IMR-90 (cell line): ENCODE data around the gene CTIF. TPM values are rescaled to one million over a fixed set of nuclear protein-coding genes. Genes with fewer than 3 reads are reported as not detected.

Experiments used
- ATAC-seq: fragments of 200-7000 bp; cut with Tn5 transposase; 2 replicates; pipeline ENCODE4 v1.9.1; 2020; ENCODE audit warnings: low read depth, mild to moderate bottlenecking, moderate library complexity
- BruUV-seq: library from RNA; stranded (reverse); fragments of 400-500 nt; replicated peaks from 2 replicates; lab custom pipeline; 2021; lab: Mats Ljungman, UMichigan
- CTCF ChIA-PET: fragments of 300-600 bp; formaldehyde crosslinking; extraction: SDS; loops from one replicate; lab custom pipeline; 2021; ENCODE audit warnings: antibody characterized with exemption; lab: Yijun Ruan, JAX
- POLR2A ChIA-PET: fragments of 300-600 bp; sonication (Branson Sonifier 250); formaldehyde crosslinking; loops from one replicate; lab custom pipeline; 2022; ENCODE audit warnings: antibody characterized with exemption; ENCODE audit not compliant: unreplicated experiment; lab: Charles Lee
- DNase-seq: peaks from one replicate; pipeline ENCODE4 v3.0.0; 2013
- H2AFZ ChIP-seq: replicated peaks from 2 replicates; pipeline ENCODE3; 2013; ENCODE audit warnings: low read length, mild to moderate bottlenecking; ENCODE audit not compliant: poor library complexity
- H2AK5ac ChIP-seq: 2 replicates; pipeline ENCODE4 v1.6.1; 2013; ENCODE audit warnings: low read depth, low read length, inconsistent platforms
- H2AK9ac ChIP-seq: replicated peaks from 2 replicates; pipeline ENCODE3; 2013; ENCODE audit warnings: mild to moderate bottlenecking, low read depth, low read length, moderate library complexity; ENCODE audit not compliant: poor library complexity
- H2BK120ac ChIP-seq: 2 replicates; pipeline ENCODE4 v1.6.1; 2013; ENCODE audit warnings: low read depth, low read length, inconsistent platforms
- H2BK15ac ChIP-seq: 3 replicates; pipeline ENCODE4 v1.6.1; 2013; ENCODE audit warnings: low read depth, low read length, inconsistent platforms
- H2BK20ac ChIP-seq: 2 replicates; pipeline ENCODE4 v1.6.1; 2013; ENCODE audit warnings: low read depth, mild to moderate bottlenecking, inconsistent platforms, low read length, moderate library complexity
- H2BK5ac ChIP-seq: 2 replicates; pipeline ENCODE4 v1.6.1; 2013; ENCODE audit warnings: mild to moderate bottlenecking, low read depth, low read length, inconsistent platforms; ENCODE audit not compliant: poor library complexity, severe bottlenecking
- H3K14ac ChIP-seq: replicated peaks from 2 replicates; pipeline ENCODE4 v1.6.1; 2013; ENCODE audit warnings: low read depth, low read length, inconsistent platforms
- H3K18ac ChIP-seq: 2 replicates; pipeline ENCODE4 v1.6.1; 2013; ENCODE audit warnings: low read depth, low read length, control low read depth
- H3K23ac ChIP-seq: 2 replicates; pipeline ENCODE4 v1.6.1; 2013; ENCODE audit warnings: low read depth, low read length, inconsistent platforms
- H3K27ac ChIP-seq: 2 replicates; pipeline ENCODE4 v1.5.1; 2013; ENCODE audit warnings: mild to moderate bottlenecking, control low read depth, low read length; ENCODE audit not compliant: insufficient read depth
- H3K27me3 ChIP-seq: 2 replicates; pipeline ENCODE4 v1.6.1; 2013; ENCODE audit warnings: low read length; ENCODE audit not compliant: control insufficient read depth, insufficient read depth
- H3K36me3 ChIP-seq: 2 replicates; pipeline ENCODE4 v1.6.1; 2013; ENCODE audit warnings: low read length, mixed read lengths; ENCODE audit not compliant: control insufficient read depth, insufficient read depth
- H3K4ac ChIP-seq: 2 replicates; pipeline ENCODE4 v1.6.1; 2013; ENCODE audit warnings: low read depth, low read length, inconsistent platforms
- H3K4me1 ChIP-seq: 2 replicates; pipeline ENCODE4 v1.6.1; 2013; ENCODE audit warnings: low read length, mixed read lengths; ENCODE audit not compliant: control insufficient read depth, insufficient read depth
- H3K4me2 ChIP-seq: 2 replicates; pipeline ENCODE4 v1.6.1; 2013; ENCODE audit warnings: low read depth, mild to moderate bottlenecking, control low read depth, low read length, moderate library complexity
- H3K4me3 ChIP-seq: 2 replicates; pipeline ENCODE4 v1.5.1; 2013; ENCODE audit warnings: low read depth, mild to moderate bottlenecking, control low read depth, low read length, moderate library complexity; ENCODE audit not compliant: insufficient read depth
- H3K56ac ChIP-seq: 2 replicates; pipeline ENCODE4 v1.6.1; 2013; ENCODE audit warnings: low read length, inconsistent platforms; ENCODE audit not compliant: insufficient read depth; ENCODE audit errors: extremely low read depth
- H3K79me1 ChIP-seq, 2 experiments: 2 replicates each; pipeline ENCODE4 v1.6.1; 2013; ENCODE audit warnings: low read length in 2 of 2, inconsistent platforms in 1 of 2, low read depth in 1 of 2
- H3K9ac ChIP-seq: 2 replicates; pipeline ENCODE4 v1.6.1; 2013; ENCODE audit warnings: low read depth, low read length, control low read depth
- H3K9me1 ChIP-seq: 2 replicates; pipeline ENCODE4 v1.6.1; 2013; ENCODE audit warnings: low read length, inconsistent platforms; ENCODE audit not compliant: insufficient read depth
- H3K9me3 ChIP-seq: 2 replicates; pipeline ENCODE4 v1.6.1; 2013; ENCODE audit warnings: low read length; ENCODE audit not compliant: control insufficient read depth, insufficient read depth
- H4K20me1 ChIP-seq: 2 replicates; pipeline ENCODE4 v1.6.1; 2013; ENCODE audit warnings: low read length, inconsistent platforms; ENCODE audit not compliant: insufficient read depth
- H4K5ac ChIP-seq: 2 replicates; pipeline ENCODE4 v1.6.1; 2013; ENCODE audit warnings: mild to moderate bottlenecking, low read depth, low read length, control low read depth
- H4K8ac ChIP-seq, 2 experiments: 2 replicates each; pipeline ENCODE4 v1.6.1; 2013; ENCODE audit warnings: low read depth in 2 of 2, low read length in 2 of 2, control low read depth in 1 of 2, inconsistent platforms in 1 of 2
- H4K91ac ChIP-seq: 2 replicates; pipeline ENCODE4 v1.6.1; 2013; ENCODE audit warnings: low read depth, low read length, inconsistent platforms; ENCODE audit not compliant: insufficient read depth
- MAZ ChIP-seq: IDR thresholded peaks from 2 replicates; pipeline ENCODE4 v1.6.1; 2012; ENCODE audit warnings: low read depth, mild to moderate bottlenecking, low read length, improper control_type of control experiment, moderate library complexity, borderline replicate concordance
- MXI1 ChIP-seq: IDR thresholded peaks from 2 replicates; pipeline ENCODE4 v1.6.1; 2012; ENCODE audit warnings: low read depth, mild to moderate bottlenecking, low read length, moderate library complexity, borderline replicate concordance
- RAD21 ChIP-seq: IDR thresholded peaks from 2 replicates; pipeline ENCODE4 v1.6.1; 2012; ENCODE audit warnings: low read length, improper control_type of control experiment
- USF2 ChIP-seq: fragments of 150-350 bp; IDR thresholded peaks from 2 replicates; pipeline ENCODE4 v1.6.1; 2017; ENCODE audit warnings: mild to moderate bottlenecking, antibody characterized with exemption, low read length, low read depth
- WGBS, 2 experiments: methylation state at CpG; one replicate each; pipeline versions ENCODE4 v1.1.5 to v1.1.7; 2013; ENCODE audit warnings: missing lambda C conversion rate in 2 of 2; ENCODE audit not compliant: insufficient read length in 1 of 2; ENCODE audit errors: extremely low coverage in 2 of 2; 5-methylcytosine and 5-hydroxymethylcytosine counted together
- dilution Hi-C: fragments of 300-500 bp; cut with HindIII; formaldehyde crosslinking; loops from one replicate; pipeline ENCODE4 v1.14.3; 2018; ENCODE audit warnings: low sequenced_read_pairs; ENCODE audit not compliant: unreplicated experiment
- in situ Hi-C: fragments of 300-500 bp; cut with MboI; formaldehyde crosslinking; loops from 3 replicates; pipeline ENCODE4 v1.14.3; 2019; ENCODE audit warnings: low sequenced_read_pairs, inconsistent platforms, mixed read lengths
- intact Hi-C: fragments of 100-400 bp; cut with micrococcal nuclease; formaldehyde crosslinking; loops from 2 replicates; pipeline ENCODE4 v1.10.0; 2022
- polyA plus RNA-seq, 3 experiments: library from polyadenylated mRNA; depleted of rRNA; stranded (reverse); fragments of >200 nt; gene quantifications; 2 replicates each; pipeline ENCODE4 v1.2.3, GENCODE V29; 2012; ENCODE audit warnings: low replicate concordance in 1 of 3
- total RNA-seq: library from RNA; depleted of rRNA; stranded (reverse); fragments of >200 nt; gene quantifications from 2 replicates; pipeline ENCODE4 v1.2.3, GENCODE V29; 2012

Gene CTIF
- total and polyA plus RNA-seq, 2 of the 4 experiments (the other 2 are of a cell fraction), result 25.1 to 57.0 TPM

- Histone ChIP-seq H3K4ac (peak overlapping the region; percentile 95), H3K56ac (no peak overlapping the region), H3K4me1 (peaks cover 25% of the 10 kb centered on the region), H3K9ac (no peak overlapping the region), H4K5ac (no peak overlapping the region; the same call in 1 of the 2 replicates), H3K4me2 (no peak overlapping the region), H3K23ac (no peak overlapping the region; the same call in 1 of the 2 replicates), H4K91ac (peak overlapping the region; percentile 43), H2BK5ac (peak overlapping the region; percentile 9), H3K36me3 (peaks cover 53% of the 10 kb centered on the region), H3K27ac (peak overlapping the region; percentile 12; the same call in 1 of the 2 replicates), H3K9me3 (no peaks in the 10 kb centered on the region), H3K4me3 (no peak overlapping the region), H2BK15ac (0 out of 3 replicates have a peak overlapping the region, but pooled peaks have one; percentile 69), H2AFZ (no peak overlapping the region), H2BK20ac (peak overlapping the region; percentile 20; the same call in 1 of the 2 replicates), H3K79me1 (peaks cover 37 to 70% of the 10 kb centered on the region in 2 experiments), H3K27me3 (no peaks in the 10 kb centered on the region), H3K9me1 (peaks cover 29% of the 10 kb centered on the region), H2BK120ac (peak overlapping the region; percentile 85; the same call in 1 of the 2 replicates), H4K20me1 (peaks cover 31% of the 10 kb centered on the region), H3K18ac (peak overlapping the region; percentile 4; the same call in 1 of the 2 replicates), H3K14ac (peak overlapping the region; percentile 46; the same call in 1 of the 2 replicates), H2AK9ac (peak overlapping the region; percentile 0), H2AK5ac (peak overlapping the region; percentile 99; the same call in 1 of the 2 replicates), H4K8ac (peak overlapping the region in 1 of 2 experiments; percentile 9; a peak in 1 of 4 replicates)
- intact Hi-C loops, result no loop called here
- 100% methylated on average over 1 of the region's 10 CpGs; no CpG with 5 or more reads in 1 of the 2 experiments for WGBS, 2 experiments
- POLR2A ChIA-PET, result no interaction called here
- TF ChIP-seq MXI1 (peak; percentile 70; the same call in 1 of the 2 replicates), USF2 (peak; percentile 45; the same call in 1 of the 2 replicates), RAD21 (0 out of 2 replicates have a peak, but pooled peaks have one; percentile 1), MAZ (no peak)
- CTCF ChIA-PET, result interaction anchor here (0.7 to 1.0 kb wide), 2 partner anchors 53 to 93 kb away, joined by 3 to 5 read pairs; no protein-coding TSS in a partner anchor
- in situ Hi-C loops, result no loop called here
- peak; percentile 69 for ATAC-seq
- DNase-seq, result peak; percentile 45
- dilution Hi-C loops, result no loop called here
- no TSS peak for BruUV-seq
Measured at GRCh38 chr18:48767090-48767690, 228.4 kb downstream of the CTIF start.
